ENCODE measurements around the gene SLC30A3. TPM values are rescaled to one million over a fixed set of nuclear protein-coding genes. Genes with fewer than 3 reads are reported as not detected.

The SLC30A3 gene
- total RNA-seq, 4 donors from 2014 or later = not detected

- TF ChIP-seq CTCF (IDR thresholded peaks at IDR 0.05; ENCODE audit: low read depth) = no peak
Observed at GRCh38 chr2:27263287-27264252, 723 bp upstream of the SLC30A3 start.

GRCh38 chr2:27261926-27262298, 935 bp downstream of the SLC30A3 start:
- TF ChIP-seq CTCF (IDR thresholded peaks at IDR 0.05; ENCODE audit: low read depth) = no peak

GRCh38 chr2:27261241-27261925, 1.5 kb downstream of the SLC30A3 start:
- no peak for TF ChIP-seq CTCF (IDR thresholded peaks at IDR 0.05; ENCODE audit: low read depth)

GRCh38 chr2:27258051-27258450, 4.8 kb downstream of the SLC30A3 start:
- TF ChIP-seq CTCF (IDR thresholded peaks at IDR 0.05; ENCODE audit: low read depth) = no peak

GRCh38 chr2:27256855-27257454, 5.9 kb downstream of the SLC30A3 start:
- no peak for TF ChIP-seq CTCF (IDR thresholded peaks at IDR 0.05; ENCODE audit: low read depth)

- TF ChIP-seq CTCF (IDR thresholded peaks at IDR 0.05; ENCODE audit: low read depth) = no peak
Observed at GRCh38 chr2:27255660-27256059, 7.2 kb downstream of the SLC30A3 start.

- no peak for TF ChIP-seq CTCF (IDR thresholded peaks at IDR 0.05; ENCODE audit: low read depth)
Observed at GRCh38 chr2:27255187-27255586, 7.7 kb downstream of the SLC30A3 start.
